Gastrocnemius medialis (tissue), 4 donors: Measurements from ENCODE around the gene ZKSCAN5. TPM values are rescaled to one million over a fixed set of nuclear protein-coding genes. Genes with fewer than 3 reads are reported as not detected.

Experiments
- ATAC-seq, 2 donors: fragments of 150-250 bp; one replicate each; pipeline ENCODE4 v1.9.1; 2016
- DNase-seq, 2 donors: peaks; one replicate each; pipeline ENCODE4 v3.0.0-alpha.2; 2019
- H3K27ac ChIP-seq, 4 donors: fragments of 200-600 bp; sonication (generic); 1 replicate in 1 of 4; 2 replicates in 3 of 4; pipeline ENCODE4 v1.5.1; 2016 to 2018; ENCODE audit warnings: mild to moderate bottlenecking in 2 of 4, moderate library complexity in 1 of 4
- H3K27me3 ChIP-seq, 3 donors: fragments of 200-600 bp; sonication (generic) in 2 of 3; 1 replicate in 1 of 3; 2 replicates in 2 of 3; pipeline versions ENCODE4 v1.5.1 to v1.6.0; 2016 to 2019; ENCODE audit warnings: mild to moderate bottlenecking in 1 of 3, moderate library complexity in 1 of 3
- H3K36me3 ChIP-seq, 2 donors: fragments of 200-600 bp; sonication (generic) in 1 of 2; one replicate each; pipeline ENCODE4 v1.5.1; 2017 to 2018
- H3K4me1 ChIP-seq, 2 donors: fragments of 200-600 bp; sonication (generic) in 1 of 2; one replicate each; pipeline ENCODE4 v1.5.1; 2016 to 2017; ENCODE audit warnings: mild to moderate bottlenecking in 2 of 2
- H3K4me3 ChIP-seq, 4 donors: fragments of 200-600 bp; sonication (generic) in 3 of 4; 1 replicate in 1 of 4; 2 replicates in 3 of 4; pipeline ENCODE4 v1.5.1; 2016 to 2019; ENCODE audit warnings: mild to moderate bottlenecking in 2 of 4
- H3K9me3 ChIP-seq, 3 donors: fragments of 200-600 bp; sonication (generic) in 2 of 3; 1 replicate in 1 of 3; 2 replicates in 2 of 3; pipeline ENCODE4 v1.5.1; 2016 to 2019
- CTCF ChIP-seq, 5 experiments: fragments of 450-650 bp in 3 of 5; fragments of 200-600 bp in 2 of 5; sonication (generic) in 2 of 5; IDR thresholded peaks in 4 of 5; conservative IDR thresholded peaks in 1 of 5; 1 replicate in 4 of 5; 2 replicates in 1 of 5; pipeline ENCODE4 v1.5.1; 2016 to 2019; ENCODE audit warnings: antibody characterized with exemption in 5 of 5, mild to moderate bottlenecking in 3 of 5, moderate library complexity in 3 of 5
- POLR2A ChIP-seq, 2 donors: fragments of 450-650 bp; IDR thresholded peaks; one replicate each; pipeline ENCODE4 v1.6.1; 2017; ENCODE audit warnings: antibody characterized with exemption in 2 of 2, mild to moderate bottlenecking in 2 of 2, moderate library complexity in 2 of 2
- in situ Hi-C, 4 donors: fragments of 200-750 bp; cut with MboI; loops; one replicate each; pipeline versions ENCODE4 v1.15.0 to v1.8.0; 2017; ENCODE audit warnings: low sequenced_read_pairs in 4 of 4
- intact Hi-C: fragments of 100-400 bp; cut with DNase I; formaldehyde crosslinking; loops from one replicate; pipeline ENCODE4 v1.15.1; 2023; ENCODE audit warnings: low total_unique reads
- total RNA-seq, 4 donors: library from RNA; depleted of rRNA; stranded (reverse); fragments of >200 nt; gene quantifications; one replicate each; pipeline versions ENCODE4 v1.1.0 to v1.2.3, GENCODE V29; 2016

Gene ZKSCAN5
- total RNA-seq, 4 donors from 2014 or later = 7.3 to 12.3 (median 10.5) TPM

- DNase-seq = no peak
- in situ Hi-C loops = no loop called here
- H3K36me3 ChIP-seq = peaks cover 0 to 6% of the 10 kb centered on the region in 2 donors
- H3K27me3 ChIP-seq = no peaks in the 10 kb centered on the region
- TF ChIP-seq POLR2A (IDR thresholded peaks at IDR 0.05) (no peak), CTCF (IDR thresholded peaks at IDR 0.05 in 4 of 5, conservative IDR thresholded peaks at IDR 0.05 in 1 of 5) (no peak)
- H3K4me3 ChIP-seq = peak overlapping the region; percentile 81 to 99 (median 94)
- peak overlapping the region; percentile 92 to 96 (median 93) for H3K27ac ChIP-seq
- peaks cover 28 to 32% of the 10 kb centered on the region in 2 donors for H3K4me1 ChIP-seq
- ATAC-seq = peak; percentile 12 to 26
- intact Hi-C loops = no loop called here
- no peaks in the 10 kb centered on the region for H3K9me3 ChIP-seq
Observed at GRCh38 chr7:99465421-99465768, 39.1 kb upstream of the ZKSCAN5 start.

DNA sequence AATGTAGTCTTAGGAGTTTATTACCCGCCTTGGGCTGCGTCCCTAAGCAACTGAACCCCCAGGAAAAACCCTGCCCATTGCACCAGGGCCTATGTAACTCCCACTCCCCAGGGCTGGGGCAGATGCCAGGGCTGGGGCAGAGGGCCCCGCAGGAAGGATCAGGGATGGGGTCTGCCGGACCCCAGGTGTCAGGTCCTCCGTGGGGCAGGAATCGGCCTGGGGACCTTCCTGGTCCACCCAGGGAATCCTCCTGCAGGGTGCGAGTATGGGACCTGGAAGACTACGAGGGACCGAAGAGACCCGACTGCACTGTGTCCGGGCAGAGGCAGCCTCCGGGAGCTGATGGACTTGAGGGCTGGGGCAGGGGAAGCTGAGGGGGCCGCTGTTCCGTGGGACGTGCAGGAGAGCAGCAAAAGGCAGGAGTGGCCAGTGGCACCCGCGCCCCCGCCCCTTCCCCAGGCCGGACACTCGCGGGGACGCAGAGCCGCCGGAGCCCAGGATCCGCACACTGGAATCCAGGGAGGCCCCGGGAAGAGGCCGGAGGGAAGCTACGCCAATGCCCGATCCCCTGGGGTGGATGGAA is 36.0 kb upstream of the ZKSCAN5 start:
- H3K4me3 ChIP-seq = no peak overlapping the region
- intact Hi-C loops (no loop called here), in situ Hi-C loops (no loop called here)
- no peaks in the 10 kb centered on the region for H3K36me3 ChIP-seq
- no peak for DNase-seq
- H3K27me3 ChIP-seq = no peaks in the 10 kb centered on the region
- no peaks in the 10 kb centered on the region for H3K9me3 ChIP-seq
- H3K27ac ChIP-seq = no peak overlapping the region
- TF ChIP-seq POLR2A (IDR thresholded peaks at IDR 0.05) (no peak), CTCF (IDR thresholded peaks at IDR 0.05 in 4 of 5, conservative IDR thresholded peaks at IDR 0.05 in 1 of 5) (no peak)
- H3K4me1 ChIP-seq = peaks cover 19 to 23% of the 10 kb centered on the region in 2 donors
- no peak for ATAC-seq

DNA sequence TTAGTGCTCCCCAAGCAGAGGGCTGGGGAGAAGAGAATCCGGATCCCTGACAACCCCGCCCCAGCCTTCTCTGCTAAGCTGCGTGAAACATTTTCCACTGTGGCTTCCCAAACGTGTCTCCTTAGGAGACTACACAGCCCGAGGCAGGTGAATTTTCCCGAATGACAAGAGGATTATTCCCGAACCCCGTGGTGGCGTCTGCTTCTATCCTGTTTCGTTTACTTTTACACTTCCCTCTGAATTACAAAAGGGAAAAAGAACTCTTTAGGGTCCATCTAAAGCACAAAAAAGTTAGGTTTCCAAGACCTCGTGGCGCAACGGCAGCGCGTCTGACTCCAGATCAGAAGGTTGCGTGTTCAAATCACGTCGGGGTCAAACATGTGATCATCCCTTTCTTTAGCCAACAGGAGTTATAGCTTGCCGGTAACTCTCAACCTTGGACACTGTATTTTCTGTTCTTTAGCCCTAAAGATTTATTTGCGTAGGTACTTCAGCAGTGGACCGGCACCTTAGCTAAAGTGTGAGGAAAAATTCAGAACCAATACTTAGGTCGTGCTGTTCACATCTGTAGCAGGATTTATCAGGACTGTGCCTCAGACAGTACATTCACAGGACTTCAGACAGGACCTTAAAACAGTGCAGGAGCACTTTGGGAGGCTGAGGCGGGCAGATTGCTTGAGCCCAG is 34.9 kb upstream of the ZKSCAN5 start:
- DNase-seq (no peak), ATAC-seq (no peak)
- Histone ChIP-seq H3K27me3 (no peaks in the 10 kb centered on the region), H3K36me3 (no peaks in the 10 kb centered on the region), H3K4me3 (peak overlapping the region; percentile 29 to 48 (median 36)), H3K9me3 (no peaks in the 10 kb centered on the region), H3K4me1 (peaks cover 20 to 22% of the 10 kb centered on the region in 2 donors), H3K27ac (peak overlapping the region; percentile 45 to 95 (median 89))
- in situ Hi-C loops (no loop called here), intact Hi-C loops (no loop called here)
- TF ChIP-seq CTCF (IDR thresholded peaks at IDR 0.05 in 4 of 5, conservative IDR thresholded peaks at IDR 0.05 in 1 of 5) (no peak), POLR2A (IDR thresholded peaks at IDR 0.05) (no peak)

DNA sequence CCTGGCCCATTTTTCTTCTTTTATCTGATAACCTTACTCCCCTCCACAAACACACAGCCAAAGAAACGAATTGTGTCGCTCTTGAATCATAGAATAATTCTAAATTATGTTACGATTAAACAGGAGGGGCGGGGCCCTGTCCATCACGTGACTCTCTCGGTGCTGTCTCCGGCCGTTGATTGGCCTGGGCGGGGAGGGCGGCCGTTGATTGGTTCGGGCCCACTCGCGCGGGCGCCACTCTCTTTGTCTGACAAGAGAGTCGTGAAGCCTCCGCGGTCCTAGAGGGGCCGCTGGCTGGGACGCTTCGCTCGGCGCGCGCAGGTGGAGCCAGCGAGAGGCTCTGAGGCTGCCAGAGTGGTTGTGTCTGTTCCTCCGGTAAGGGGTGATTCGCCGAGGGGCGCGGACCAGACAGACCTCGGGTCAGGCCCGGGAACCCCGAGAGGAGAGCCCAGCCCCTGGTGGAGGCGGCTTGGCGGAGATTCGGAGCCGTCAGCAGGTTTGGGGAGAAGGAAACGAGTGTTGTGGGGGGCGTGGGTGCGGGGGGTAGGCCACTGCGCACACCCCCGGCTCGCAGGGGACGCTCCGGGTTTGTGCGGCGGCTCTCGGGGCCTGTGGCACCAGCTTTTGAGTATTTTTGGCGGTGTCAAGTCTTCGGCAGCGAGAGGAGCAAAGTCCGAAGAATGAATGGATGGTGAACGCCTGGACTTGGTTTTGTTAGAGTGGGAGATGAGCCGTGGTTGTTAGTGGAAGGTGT is 31.7 kb upstream of the ZKSCAN5 start, which contains the start of gene ZNF789:
TSS of gene ZNF789 (plus strand) at position 330 of the 754 bp plus-strand sequence. CDS start 3,567 bp downstream, outside the sequence.
- ATAC-seq (peak; percentile 92 to 94), DNase-seq (peak; percentile 96 to 97)
- Histone ChIP-seq H3K4me3 (peak within 1 kb of the TSS; percentile 70 to 90 (median 88)), H3K27me3 (no peaks in the 10 kb centered on the region), H3K4me1 (peaks cover 9 to 14% of the 10 kb centered on the region in 2 donors), H3K36me3 (no peaks in the 10 kb centered on the region), H3K9me3 (no peaks in the 10 kb centered on the region), H3K27ac (peak within 1 kb of the TSS; percentile 80 to 95 (median 89))
- in situ Hi-C loops (no loop called here), intact Hi-C loops (loop anchor here (1.0 kb wide), 2 partner anchors 32 to 144 kb away; partner anchors contain the start of genes ZKSCAN5 and ZSCAN25)
- TF ChIP-seq CTCF (IDR thresholded peaks at IDR 0.05 in 4 of 5, conservative IDR thresholded peaks at IDR 0.05 in 1 of 5) = peak in 1 of 5 experiments; percentile 11
- TF ChIP-seq POLR2A (IDR thresholded peaks at IDR 0.05) = peak; percentile 33 to 55
